NCI-H526 treated with DMSO at 0.1 percent for 48 hours (cell line): ENCODE data around the gene TNK2.
"Not testable (repeated sequence)": the region's sequence is repeated elsewhere in the genome, so short reads cannot be mapped to it uniquely, and the experiment has no call there.

Experiments
- DNase-seq: peaks from one replicate; lab custom pipeline; 2025; lab: John Stamatoyannopoulos, UW

The TNK2 gene

DNA sequence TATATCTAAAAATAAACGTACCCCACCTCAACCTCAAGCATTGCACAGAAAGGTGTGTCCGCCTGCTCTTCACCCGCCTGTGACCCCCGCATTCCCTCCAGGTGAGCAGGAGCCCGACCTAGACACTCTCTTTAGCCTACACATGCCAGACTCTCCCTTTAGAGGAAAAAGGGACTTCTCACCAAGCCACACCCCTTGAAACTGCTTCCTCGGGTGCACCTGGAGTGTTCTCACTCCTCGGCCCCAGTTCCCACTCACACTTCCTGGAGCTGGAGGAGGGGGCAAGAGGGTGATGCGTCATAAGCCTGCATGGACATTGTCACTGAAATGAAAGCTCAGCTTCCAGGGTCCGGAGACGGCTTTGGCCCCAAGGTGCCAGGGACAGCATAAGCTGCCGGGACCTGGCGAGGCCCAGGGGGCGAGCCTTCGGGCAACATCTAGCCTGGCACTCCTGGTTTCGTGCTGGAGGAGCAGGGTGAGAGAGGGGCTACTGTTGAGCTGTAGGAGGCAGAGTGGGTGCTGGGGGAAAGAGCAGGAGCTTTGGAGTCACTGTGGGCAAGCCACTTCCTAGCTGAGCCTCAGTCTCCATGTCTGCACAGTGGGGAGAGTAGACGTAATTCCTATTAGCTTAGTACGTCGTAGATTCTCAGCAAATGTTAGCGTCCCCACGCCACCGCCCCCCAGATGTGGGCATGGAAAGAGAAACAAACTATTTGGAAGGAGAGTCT is 86.8 kb downstream of the TNK2 start:
- no peak for DNase-seq

DNA sequence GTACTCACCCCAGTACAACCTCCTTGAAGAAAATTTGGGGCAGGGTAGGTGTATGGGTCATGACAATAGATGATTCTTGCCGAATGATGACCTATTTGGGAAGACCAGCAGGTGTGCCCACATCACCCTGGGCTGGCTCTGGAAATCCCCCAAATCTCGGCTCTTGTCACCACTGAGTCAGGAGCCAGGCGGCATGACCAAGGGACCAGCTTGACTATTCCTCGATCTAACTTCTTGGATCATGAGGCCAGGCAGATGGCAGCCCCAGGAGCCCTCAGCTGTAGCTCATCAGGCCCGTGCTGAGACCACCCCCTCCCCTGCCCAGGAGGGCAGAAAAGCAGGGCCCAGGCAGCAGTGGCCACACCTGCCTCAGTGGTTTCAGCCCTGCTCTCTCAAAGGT is 87.5 kb downstream of the TNK2 start:
- no peak for DNase-seq

DNA sequence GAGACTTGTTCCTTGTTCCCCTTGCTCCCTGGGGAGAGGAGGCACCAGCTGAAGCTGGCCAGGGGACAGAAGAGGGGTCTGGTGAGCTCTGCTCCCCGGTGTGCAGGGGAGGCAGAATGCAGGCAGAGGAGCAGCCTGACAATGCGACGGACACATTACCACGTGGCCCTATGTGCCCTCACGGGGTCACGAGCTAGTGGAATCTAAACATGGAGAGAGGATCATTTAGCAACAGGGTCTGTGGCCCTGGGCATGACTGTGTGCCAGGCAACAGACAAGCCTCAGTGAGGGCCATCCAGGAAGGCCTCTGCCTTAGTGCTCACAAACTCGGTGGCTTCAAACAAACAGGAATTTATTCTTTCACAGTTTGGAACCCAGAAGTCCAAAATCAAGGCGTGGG is 88.2 kb downstream of the TNK2 start:
- DNase-seq = no peak

DNA sequence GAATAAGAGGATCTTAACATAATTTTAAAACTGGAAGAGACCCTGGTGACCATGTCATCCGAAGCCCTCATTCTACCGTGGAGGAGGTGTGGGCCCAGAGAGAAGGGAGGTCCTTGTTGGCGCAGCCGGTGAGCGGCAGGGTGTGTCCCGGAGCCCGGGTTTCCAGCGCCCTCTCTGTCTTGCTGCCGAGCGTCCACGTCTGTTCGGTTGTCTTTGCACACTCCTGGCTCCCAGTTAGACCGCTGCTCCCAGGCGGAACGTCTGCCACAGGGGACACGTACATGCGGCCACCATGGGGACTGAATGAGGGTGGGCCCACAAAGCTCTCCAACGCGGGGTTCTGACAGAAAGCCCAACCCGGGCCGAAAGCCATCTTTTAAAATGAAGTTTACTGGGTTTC is 90.0 kb downstream of the TNK2 start:
- DNase-seq = no peak

DNA sequence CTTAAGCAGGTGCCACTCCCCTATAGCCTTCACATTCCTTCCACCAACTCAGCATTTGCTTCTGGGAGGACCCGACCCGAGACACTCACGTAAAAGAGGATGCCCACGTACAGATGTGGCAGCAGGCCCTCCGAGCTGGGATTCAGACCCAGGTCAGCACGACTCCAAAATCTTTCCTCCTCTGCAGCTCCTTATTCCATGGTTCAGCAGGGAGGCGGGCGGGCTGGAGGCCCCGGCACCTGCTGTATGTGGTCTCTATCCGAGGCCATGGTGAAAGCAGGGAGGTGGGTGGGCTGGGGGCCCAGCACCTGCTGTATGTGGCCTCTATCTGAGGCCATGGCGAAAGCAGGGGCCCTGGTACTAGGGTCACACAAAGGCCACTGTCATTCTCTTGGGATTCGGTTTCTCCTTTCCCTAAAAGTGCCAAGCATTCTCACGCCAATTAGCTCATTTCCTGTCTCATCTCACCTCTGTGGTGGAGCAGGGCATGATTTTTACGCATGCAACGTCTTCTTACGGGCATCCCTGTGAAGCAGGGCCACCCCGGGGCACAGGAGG is 90.7 kb downstream of the TNK2 start:
- DNase-seq = no peak

DNA sequence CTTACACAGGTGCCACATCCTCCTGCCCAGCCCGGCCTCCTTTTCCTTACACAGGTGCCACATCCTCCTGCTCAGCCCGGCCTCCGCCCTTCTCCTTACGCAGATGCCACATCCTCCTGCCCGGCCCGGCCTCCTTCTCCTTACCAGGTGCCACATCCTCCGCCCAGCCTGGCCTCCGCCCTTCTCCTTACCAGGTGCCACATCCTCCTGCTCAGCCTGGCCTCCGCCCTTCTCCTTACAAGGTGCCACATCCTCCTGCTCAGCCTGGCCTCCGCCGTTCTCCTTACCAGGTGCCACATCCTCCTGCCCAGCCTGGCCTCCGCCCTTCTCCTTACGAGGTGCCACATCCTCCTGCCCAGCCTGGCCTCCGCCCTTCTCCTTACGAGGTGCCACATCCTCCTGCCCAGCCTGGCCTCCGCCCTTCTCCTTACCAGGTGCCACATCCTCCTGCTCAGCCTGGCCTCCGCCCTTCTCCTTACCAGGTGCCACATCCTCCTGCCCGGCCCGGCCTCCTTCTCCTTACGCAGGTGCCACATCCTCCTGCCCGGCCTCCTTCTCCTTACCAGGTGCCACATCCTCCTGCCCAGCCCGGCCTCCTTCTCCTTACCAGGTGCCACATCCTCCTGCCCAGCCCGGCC is 92.0 kb downstream of the TNK2 start:
- not testable (repeated sequence) for DNase-seq

DNA sequence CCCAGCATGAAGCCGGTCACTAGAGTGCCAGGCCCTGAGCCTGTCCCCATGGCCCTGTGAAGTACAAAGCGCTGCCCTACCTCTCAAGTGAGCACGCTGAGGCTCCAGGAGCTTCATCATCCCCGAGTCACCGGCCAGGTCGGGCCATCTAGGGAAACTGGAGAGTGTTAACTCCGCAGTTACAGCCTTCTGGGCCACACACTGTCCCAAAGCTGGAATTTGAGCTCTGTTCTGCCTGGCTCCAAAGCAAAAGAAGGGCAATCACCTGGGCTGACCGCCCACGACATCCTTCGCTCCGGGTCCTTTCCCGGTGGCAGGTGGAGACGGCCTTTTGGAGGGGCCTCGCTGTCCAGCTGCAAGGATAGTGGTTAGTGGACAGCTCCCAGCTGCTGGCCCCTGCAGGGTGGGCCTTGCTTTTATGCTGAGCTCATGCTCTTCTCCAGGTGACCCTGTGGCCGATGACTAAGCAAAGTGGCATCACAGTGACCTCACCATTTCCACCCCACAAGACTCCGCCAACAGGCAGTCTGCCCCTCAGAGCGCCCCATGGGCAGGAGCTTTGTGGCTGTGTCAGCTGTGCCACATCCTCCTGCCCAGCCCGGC is 93.1 kb downstream of the TNK2 start:
- no peak for DNase-seq

DNA sequence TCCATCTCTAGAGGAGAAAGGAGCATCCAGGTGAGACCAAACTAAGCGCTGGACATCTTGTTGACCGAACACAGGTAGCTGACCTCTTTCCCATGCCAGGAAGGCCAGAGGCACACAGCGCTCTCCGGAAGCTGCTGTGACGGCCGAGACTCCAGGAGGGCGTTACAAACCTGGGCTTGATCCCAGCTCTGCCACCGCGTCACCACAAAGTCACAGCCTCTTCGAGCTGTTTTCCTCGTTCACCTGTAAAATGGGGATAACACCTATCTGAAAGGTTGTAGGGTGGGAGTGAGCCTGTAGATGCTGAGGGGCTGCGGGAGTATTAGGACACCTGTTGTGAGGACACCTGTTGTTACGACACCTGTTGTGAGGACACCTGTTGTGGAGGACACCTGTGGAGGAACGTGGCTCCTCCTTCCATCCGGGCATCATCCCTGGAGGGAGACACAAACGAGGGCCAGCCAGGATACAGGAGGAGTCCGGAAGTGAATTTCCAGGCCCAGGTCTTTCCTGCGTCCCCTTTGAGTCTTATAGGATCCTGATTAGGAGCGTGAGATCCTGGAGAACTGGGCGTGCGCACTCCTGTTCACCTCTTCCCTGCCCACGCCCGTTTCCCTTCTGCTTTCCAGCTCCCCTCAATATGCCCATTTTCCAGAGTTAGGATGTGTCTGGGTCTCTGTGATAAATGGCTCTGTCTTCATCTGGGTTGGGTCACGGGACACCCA is 94.3 kb downstream of the TNK2 start:
- no peak for DNase-seq
